Skeletal muscle tissue (tissue), 4 donors: ENCODE measurements around the gene ASB10. TPM values are rescaled to one million over a fixed set of nuclear protein-coding genes. Genes with fewer than 3 reads are reported as not detected.

ENCODE experiments used
- H3K27ac ChIP-seq: one replicate; pipeline ENCODE4 v1.7.0; 2013; ENCODE audit warnings: mild to moderate bottlenecking, low read depth, low read length, inconsistent platforms
- H3K27me3 ChIP-seq, 3 donors: one replicate each; pipeline ENCODE4 v1.7.0; 2013; ENCODE audit warnings: low read length in 3 of 3; ENCODE audit not compliant: control insufficient read depth in 3 of 3, insufficient read depth in 3 of 3
- H3K36me3 ChIP-seq, 3 donors: one replicate each; pipeline ENCODE4 v1.7.0; 2013; ENCODE audit warnings: low read length in 3 of 3; ENCODE audit not compliant: control insufficient read depth in 3 of 3, insufficient read depth in 3 of 3
- H3K4me1 ChIP-seq, 3 donors: one replicate each; pipeline ENCODE4 v1.7.0; 2013; ENCODE audit warnings: low read length in 3 of 3, mild to moderate bottlenecking in 3 of 3; ENCODE audit not compliant: control insufficient read depth in 3 of 3, insufficient read depth in 3 of 3
- H3K4me3 ChIP-seq, 3 donors: one replicate each; pipeline ENCODE4 v1.7.0; 2013; ENCODE audit warnings: low read length in 3 of 3
- H3K9ac ChIP-seq, 3 donors: one replicate each; pipeline ENCODE4 v1.7.0; 2013; ENCODE audit warnings: low read length in 3 of 3, mild to moderate bottlenecking in 3 of 3, moderate library complexity in 2 of 3, low read depth in 1 of 3
- H3K9me3 ChIP-seq, 3 donors: one replicate each; pipeline ENCODE4 v1.7.0; 2013; ENCODE audit warnings: low read length in 3 of 3; ENCODE audit not compliant: control insufficient read depth in 3 of 3
- total RNA-seq: library from RNA; depleted of rRNA; stranded (reverse); fragments of >200 nt; gene quantifications from one replicate; pipeline ENCODE4 v1.2.3, GENCODE V29; 2014
- donor health status: Osteomylitis.

ASB10 gene
- total RNA-seq, 1 donor from 2014 or later = 3.7 TPM

DNA sequence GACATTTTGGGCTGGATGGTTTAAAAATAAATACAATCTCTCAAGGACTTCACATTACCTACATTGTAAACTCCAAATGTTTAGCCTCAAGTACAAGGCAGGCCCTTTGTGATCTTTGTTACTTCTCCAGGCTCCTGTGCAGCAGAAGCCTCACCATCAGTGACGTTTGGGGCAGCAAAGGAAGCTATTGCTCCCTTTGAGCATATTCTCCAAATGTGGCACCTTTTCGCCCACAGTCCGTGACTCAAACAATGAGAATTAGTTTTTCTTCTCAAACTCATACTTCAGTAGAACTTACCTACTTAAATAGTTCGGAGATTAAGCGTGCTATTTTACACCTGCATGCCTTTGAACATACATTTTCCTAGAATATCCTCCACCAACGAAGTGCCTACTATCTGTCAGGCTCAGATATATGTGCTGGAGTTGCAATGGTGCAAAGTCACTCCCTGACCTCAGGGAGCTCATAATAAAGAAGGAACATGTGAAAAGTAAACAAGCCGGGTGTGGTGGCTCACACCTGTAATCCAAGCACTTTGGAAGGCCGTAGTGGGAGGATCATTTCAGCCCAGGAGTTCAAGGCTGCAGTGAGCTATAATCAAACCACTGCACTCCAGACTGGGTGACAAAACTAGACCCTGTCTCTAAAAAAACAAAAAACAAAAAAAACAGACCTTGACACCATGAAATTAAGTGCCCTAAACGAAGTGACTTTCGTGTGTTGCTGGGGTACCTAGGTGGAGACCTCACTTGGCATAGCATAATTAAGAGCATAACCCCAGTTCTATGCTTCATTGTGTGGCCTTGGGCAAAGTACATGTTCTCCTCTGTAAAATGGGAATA lies 41.2 kb upstream of the ASB10 start:
- Histone ChIP-seq H3K9me3 (no peaks in the 10 kb centered on the region), H3K9ac (peak overlapping the region; percentile 78 to 91 (median 90)), H3K4me1 (peaks cover 31 to 39% (median 36%) of the 10 kb centered on the region in 3 donors), H3K27ac (peak overlapping the region; percentile 64), H3K36me3 (peaks cover 18 to 19% (median 18%) of the 10 kb centered on the region in 3 donors), H3K27me3 (no peaks in the 10 kb centered on the region), H3K4me3 (peak overlapping the region; percentile 93 to 97 (median 97))

GRCh38 chr7:151226875-151227782 lies 40.1 kb upstream of the ASB10 start, which contains the start of gene ABCF2:
Gene ABCF2 (minus strand): TSS chr7:151227205. CDS start chr7:151226458, 747 bp downstream.
- Histone ChIP-seq H3K9ac (peak within 1 kb of the TSS; percentile 83 to 91 (median 90)), H3K4me3 (peak within 1 kb of the TSS; percentile 93 to 97 (median 97)), H3K9me3 (no peaks in the 10 kb centered on the region), H3K4me1 (peaks cover 25 to 32% (median 30%) of the 10 kb centered on the region in 3 donors), H3K27ac (peak within 1 kb of the TSS; percentile 64), H3K27me3 (no peaks in the 10 kb centered on the region), H3K36me3 (peaks cover 29 to 30% (median 29%) of the 10 kb centered on the region in 3 donors)

DNA sequence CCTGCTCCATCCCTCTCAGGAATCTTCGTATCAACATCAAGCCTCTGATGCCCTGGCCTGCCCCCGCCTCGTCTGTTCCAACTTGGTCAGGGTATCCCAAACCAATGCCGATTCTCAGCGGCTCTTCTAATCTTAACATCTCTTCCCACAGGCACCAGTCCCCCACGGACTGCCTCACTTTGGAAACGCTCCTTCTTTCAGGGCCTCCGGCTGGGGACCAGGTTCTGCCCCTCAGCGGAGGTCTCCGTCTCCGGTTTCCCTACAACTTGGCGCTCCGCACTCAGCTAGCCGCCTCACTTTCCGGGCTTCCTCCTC lies 39.5 kb upstream of the ASB10 start:
- Histone ChIP-seq H3K4me3 (peak overlapping the region; percentile 90 to 97 (median 93)), H3K36me3 (peaks cover 33 to 37% (median 34%) of the 10 kb centered on the region in 3 donors), H3K27me3 (no peaks in the 10 kb centered on the region), H3K27ac (peak overlapping the region; percentile 64), H3K9ac (peak overlapping the region; percentile 83 to 87 (median 83)), H3K4me1 (peaks cover 19 to 26% (median 23%) of the 10 kb centered on the region in 3 donors), H3K9me3 (no peaks in the 10 kb centered on the region)

DNA sequence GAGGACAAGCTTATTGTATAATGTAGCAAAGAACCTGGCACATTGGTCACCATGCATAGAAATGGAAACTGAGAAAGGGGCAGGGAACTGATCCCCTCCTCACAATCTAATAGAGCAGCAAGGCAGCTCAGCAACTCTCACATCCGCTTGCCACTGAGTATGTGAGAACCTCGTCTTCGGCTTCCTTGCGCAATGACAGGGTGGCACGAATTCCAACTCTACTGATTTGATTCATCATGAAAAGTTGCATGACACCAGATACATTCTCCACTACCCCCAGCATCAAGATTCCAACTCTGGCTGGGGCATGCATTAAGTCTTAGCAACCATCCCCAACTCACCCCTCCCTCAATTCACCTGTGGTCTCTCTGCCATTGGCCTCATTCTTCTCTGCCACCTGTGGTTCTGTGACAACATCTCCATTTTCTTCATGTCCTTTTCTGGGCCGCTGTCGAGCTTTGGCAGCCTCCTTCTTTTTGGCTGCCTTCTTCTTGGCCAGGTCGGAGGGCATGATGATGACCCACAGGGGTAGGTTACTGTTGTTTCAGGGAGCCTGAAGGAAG lies 39.0 kb upstream of the ASB10 start:
- H3K36me3 ChIP-seq = peaks cover 35 to 39% (median 37%) of the 10 kb centered on the region in 3 donors
- H3K27ac ChIP-seq = peak overlapping the region; percentile 64
- H3K4me3 ChIP-seq = peak overlapping the region; percentile 90 to 97 (median 93)
- H3K9ac ChIP-seq = peak overlapping the region; percentile 83 to 87 (median 83)
- no peaks in the 10 kb centered on the region for H3K9me3 ChIP-seq
- H3K27me3 ChIP-seq = no peaks in the 10 kb centered on the region
- peaks cover 18 to 24% (median 21%) of the 10 kb centered on the region in 3 donors for H3K4me1 ChIP-seq

GRCh38 chr7:151223728-151224127 lies 36.7 kb upstream of the ASB10 start:
- H3K27ac ChIP-seq = no peak overlapping the region
- no peak overlapping the region for H3K9ac ChIP-seq
- peaks cover 18 to 24% (median 21%) of the 10 kb centered on the region in 3 donors for H3K4me1 ChIP-seq
- peaks cover 48 to 58% (median 53%) of the 10 kb centered on the region in 3 donors for H3K36me3 ChIP-seq
- no peak overlapping the region for H3K4me3 ChIP-seq
- H3K27me3 ChIP-seq = no peaks in the 10 kb centered on the region
- H3K9me3 ChIP-seq = no peaks in the 10 kb centered on the region

DNA sequence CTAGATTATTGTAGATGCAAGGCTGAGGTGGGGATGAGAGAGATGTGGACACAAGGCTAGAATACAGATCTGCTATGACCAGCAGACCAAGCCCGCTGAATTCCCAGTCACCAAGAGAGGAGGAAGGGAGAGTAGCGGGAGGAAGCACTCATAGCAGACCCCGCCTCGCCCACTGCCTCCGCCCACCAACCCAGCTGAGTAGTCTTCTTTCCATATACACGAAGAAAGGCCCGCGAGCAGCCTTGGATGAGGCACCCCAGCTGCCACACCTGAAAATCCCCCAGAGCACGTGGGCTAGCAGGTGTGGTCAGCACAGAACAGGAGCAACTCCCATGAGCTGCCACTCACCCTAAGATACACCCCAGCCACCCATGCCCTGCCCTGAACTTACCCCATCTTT lies 31.1 kb upstream of the ASB10 start:
- H3K36me3 ChIP-seq = peaks cover 76 to 88% (median 88%) of the 10 kb centered on the region in 3 donors
- H3K4me1 ChIP-seq = no peaks in the 10 kb centered on the region
- H3K27me3 ChIP-seq = no peaks in the 10 kb centered on the region
- no peak overlapping the region for H3K27ac ChIP-seq
- H3K9me3 ChIP-seq = no peaks in the 10 kb centered on the region
- H3K9ac ChIP-seq = no peak overlapping the region
- no peak overlapping the region for H3K4me3 ChIP-seq

- Histone ChIP-seq H3K9me3 (no peaks in the 10 kb centered on the region), H3K36me3 (peaks cover 60 to 86% (median 66%) of the 10 kb centered on the region in 3 donors), H3K4me3 (no peak overlapping the region)
These were observed 28.3 kb upstream of the ASB10 start for GRCh38 chr7:151215396-151215795.

DNA sequence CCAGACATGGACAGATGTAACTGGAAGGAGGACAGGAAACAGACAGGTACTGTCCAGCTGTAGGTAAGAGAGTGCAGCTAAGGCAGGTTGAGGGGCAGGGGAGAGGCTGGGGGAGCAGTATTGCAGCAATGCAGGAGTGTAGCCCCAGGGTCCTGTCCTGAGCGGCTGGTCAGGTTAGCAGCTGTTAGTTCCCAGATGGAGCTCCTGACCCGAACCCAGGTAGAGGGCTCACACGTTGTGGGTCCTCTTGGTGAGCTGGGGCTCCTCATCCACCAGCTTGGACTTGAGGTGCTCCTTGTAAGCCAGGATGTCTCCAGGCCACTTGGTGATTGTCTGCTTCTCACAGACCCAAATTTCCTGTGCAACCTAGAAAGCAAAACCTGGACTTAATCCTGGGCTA lies 26.8 kb upstream of the ASB10 start:
- Histone ChIP-seq H3K36me3 (peaks cover 53 to 76% (median 54%) of the 10 kb centered on the region in 3 donors), H3K27me3 (no peaks in the 10 kb centered on the region), H3K9ac (no peak overlapping the region), H3K4me1 (no peaks in the 10 kb centered on the region), H3K9me3 (no peaks in the 10 kb centered on the region), H3K27ac (no peak overlapping the region), H3K4me3 (no peak overlapping the region)

More at GRCh38 chr7:151215396-151215795, 28.3 kb upstream of the ASB10 start:
- no peaks in the 10 kb centered on the region for H3K27me3 ChIP-seq
- no peak overlapping the region for H3K9ac ChIP-seq
- no peaks in the 10 kb centered on the region for H3K4me1 ChIP-seq
- H3K27ac ChIP-seq = no peak overlapping the region

DNA sequence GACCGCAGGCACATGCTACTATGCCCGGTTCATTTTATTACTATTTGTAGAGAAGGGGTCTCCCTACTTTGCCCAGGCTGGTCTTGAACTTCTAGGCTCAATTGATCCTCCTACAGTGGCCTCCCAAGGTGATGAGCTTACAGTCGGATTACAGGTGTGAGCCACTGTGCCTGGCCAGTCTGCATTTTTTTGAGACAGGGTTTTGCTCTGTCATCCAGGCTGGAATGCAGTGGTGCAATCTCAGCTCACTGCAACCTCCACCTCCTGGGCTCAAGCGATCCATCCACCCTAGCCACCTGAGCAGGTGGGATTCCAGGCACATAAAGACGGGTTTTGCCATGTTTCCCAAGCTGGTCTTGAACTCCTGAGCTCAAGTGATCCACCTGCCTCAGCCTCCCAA lies 25.6 kb upstream of the ASB10 start:
- no peaks in the 10 kb centered on the region for H3K4me1 ChIP-seq
- H3K4me3 ChIP-seq = no peak overlapping the region
- peaks cover 41 to 64% (median 42%) of the 10 kb centered on the region in 3 donors for H3K36me3 ChIP-seq
- no peaks in the 10 kb centered on the region for H3K27me3 ChIP-seq
- no peaks in the 10 kb centered on the region for H3K9me3 ChIP-seq
- no peak overlapping the region for H3K9ac ChIP-seq
- no peak overlapping the region for H3K27ac ChIP-seq
